ENCODE data around the gene C16orf92.

Gene C16orf92

DNA sequence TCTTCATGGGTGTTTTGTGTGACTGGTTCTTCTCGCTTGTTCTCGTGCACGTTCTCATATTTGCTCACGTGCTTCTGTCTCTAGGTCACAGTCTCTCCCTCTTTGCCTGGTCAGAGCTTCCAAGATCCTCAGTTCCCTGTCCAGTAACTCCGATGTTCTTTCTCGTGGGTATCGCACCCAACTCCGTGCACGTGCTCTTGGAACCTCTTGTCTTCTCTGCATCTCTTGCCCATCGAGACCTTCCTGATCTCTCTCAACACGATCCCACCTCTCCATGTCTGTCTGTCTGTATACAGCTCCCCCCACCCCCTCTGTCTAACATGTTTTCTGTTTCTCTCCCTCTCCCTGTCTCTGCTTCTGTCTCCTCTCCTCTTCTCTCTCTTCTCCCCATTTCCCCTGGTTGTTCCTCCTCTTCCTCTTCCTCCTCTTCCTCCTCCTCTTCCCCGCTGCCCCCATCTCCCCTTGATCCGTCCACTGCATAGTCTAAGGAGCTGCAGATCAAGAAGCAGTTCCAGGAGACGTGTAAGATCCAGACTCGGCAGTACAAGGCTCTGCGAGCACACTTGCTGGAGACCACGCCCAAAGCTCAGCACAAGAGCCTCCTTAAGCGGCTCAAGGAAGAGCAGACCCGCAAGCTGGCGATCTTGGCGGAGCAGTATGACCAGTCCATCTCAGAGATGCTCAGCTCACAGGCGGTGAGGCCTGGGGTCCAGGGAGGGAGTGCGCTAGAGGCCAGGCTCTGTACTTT is 33.7 kb upstream of the C16orf92 start:
- DNase-seq (ENCODE audit: low read depth in 2 of 2) = no peak

GRCh38 chr16:29990034-29990433 is 33.0 kb upstream of the C16orf92 start:
- DNase-seq (ENCODE audit: low read depth in 2 of 2) = no peak

DNA sequence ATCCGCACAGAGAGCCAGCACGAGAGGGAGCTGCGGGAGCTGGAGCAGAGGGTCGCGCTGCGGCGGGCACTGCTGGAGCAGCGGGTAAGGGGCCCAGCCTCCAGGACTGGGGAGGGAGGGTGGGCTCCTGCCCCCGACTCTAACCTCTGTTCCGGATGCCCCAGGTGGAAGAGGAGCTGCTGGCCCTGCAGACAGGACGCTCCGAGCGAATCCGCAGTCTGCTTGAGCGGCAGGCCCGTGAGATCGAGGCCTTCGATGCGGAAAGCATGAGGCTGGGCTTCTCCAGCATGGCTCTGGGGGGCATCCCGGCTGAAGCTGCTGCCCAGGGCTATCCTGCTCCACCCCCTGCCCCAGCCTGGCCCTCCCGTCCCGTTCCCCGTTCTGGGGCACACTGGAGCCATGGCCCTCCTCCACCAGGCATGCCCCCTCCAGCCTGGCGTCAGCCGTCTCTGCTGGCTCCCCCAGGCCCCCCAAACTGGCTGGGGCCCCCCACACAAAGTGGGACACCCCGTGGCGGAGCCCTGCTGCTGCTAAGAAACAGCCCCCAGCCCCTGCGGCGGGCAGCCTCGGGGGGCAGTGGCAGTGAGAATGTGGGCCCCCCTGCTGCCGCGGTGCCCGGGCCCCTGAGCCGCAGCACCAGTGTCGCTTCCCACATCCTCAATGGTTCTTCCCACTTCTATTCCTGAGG is 32.0 kb upstream of the C16orf92 start:
- no peak for DNase-seq (ENCODE audit: low read depth in 2 of 2)

DNA sequence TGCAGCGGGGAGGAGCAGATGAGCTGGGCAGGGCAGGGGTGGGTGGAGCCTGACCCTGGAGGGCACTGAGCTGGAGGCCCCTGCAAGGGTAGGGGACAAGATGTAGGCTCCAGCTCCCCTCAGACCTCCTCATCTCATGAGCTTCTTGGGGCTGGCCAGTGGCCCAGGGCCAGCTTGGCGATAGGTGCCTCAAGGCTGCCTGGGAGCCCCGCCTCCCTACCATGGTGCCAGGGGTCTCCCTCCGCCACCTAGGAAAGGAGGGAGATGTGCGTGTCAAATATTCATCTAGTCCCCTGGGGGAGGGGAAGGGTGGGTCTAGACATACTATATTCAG is 31.5 kb upstream of the C16orf92 start:
- DNase-seq (ENCODE audit: low read depth in 2 of 2) = no peak

GRCh38 chr16:29992344-29992967 is 30.5 kb upstream of the C16orf92 start:
- DNase-seq (ENCODE audit: low read depth in 2 of 2) = no peak

- DNase-seq (ENCODE audit: low read depth in 2 of 2) = no peak
These were observed 29.7 kb upstream of the C16orf92 start for GRCh38 chr16:29993191-29993902.

DNA sequence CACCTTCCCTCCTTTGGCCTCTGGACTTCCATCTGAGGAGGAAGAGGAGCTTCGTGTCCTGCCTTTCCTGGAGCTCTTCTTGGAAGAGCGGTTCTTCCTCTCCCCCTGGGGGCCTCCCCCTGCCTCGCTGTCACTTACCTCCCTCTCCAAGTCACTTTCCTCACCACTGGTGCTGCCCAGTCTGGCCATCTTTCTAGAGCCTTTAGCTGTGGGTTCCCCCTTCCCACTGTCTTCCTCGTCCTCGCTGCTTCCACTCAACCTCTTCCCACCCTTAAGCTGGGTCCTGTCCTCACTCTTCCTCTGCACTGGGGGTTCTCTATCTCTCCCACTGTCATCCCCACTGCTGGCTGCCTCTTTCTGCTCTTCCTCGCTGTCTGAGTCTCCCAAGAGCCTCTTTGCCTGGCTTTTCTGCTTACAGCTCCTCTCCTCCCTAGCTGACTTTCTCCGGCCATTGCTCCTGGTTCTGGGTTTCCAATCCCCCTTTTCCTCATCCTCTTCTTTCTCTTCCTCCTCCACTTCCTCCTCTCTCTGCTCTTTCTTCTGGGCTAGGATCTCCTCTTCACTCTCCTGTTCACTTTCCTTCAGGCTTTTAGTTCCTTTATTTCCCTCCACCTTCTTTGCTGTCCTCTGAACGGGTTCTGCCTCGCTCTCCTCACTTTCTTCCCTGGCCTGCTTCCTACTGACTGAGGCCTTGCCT is 28.9 kb upstream of the C16orf92 start:
- no peak for DNase-seq (ENCODE audit: low read depth in 2 of 2)

- no peak for DNase-seq (ENCODE audit: low read depth in 2 of 2)
These were observed 28.2 kb upstream of the C16orf92 start for GRCh38 chr16:29994600-29995323.

DNA sequence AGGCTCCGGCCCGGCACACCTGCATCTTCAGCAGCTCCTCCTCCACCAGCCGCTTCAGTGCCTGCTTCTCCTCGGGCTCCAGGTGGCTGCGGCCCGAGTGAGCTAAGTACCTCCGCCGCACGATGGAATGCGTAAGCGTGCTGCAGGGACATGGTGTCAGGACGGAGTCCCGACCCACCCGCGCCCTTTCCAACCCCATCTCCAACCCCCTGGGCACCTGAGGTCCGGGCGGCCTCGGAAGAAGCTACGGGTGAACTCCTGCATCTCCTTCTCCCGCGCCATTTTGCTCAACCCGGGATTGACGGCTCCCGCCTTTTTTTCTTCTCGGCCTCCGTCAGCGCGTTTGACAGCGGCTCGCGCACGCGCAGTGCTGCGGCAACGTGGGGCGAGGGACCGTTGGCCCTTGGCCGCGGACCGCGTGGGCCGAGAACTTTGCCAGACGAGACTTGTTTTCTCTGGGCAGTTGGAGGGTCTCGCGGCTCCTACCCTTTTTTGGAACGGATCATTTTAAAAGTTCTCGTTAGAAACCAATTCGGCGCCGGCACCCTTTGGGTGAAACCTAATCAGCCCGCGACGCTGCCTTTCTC is 27.6 kb upstream of the C16orf92 start, which contains the start of gene HIRIP3:
HIRIP3 (minus strand) TSS at position 294 of the 587 bp plus-strand sequence; CDS start at position 282, 12 bp downstream.
- peak; percentile 59 to 77 for DNase-seq (ENCODE audit: low read depth in 2 of 2)

GRCh38 chr16:29995911-29996765 is 26.9 kb upstream of the C16orf92 start, which contains the start of gene INO80E:
Gene INO80E (plus strand): TSS chr16:29996241. CDS start chr16:29996311, 70 bp downstream.
- DNase-seq (ENCODE audit: low read depth in 2 of 2) = peak; percentile 99

- no peak for DNase-seq (ENCODE audit: low read depth in 2 of 2)
These were observed 26.2 kb upstream of the C16orf92 start for GRCh38 chr16:29996766-29997250.

DNA sequence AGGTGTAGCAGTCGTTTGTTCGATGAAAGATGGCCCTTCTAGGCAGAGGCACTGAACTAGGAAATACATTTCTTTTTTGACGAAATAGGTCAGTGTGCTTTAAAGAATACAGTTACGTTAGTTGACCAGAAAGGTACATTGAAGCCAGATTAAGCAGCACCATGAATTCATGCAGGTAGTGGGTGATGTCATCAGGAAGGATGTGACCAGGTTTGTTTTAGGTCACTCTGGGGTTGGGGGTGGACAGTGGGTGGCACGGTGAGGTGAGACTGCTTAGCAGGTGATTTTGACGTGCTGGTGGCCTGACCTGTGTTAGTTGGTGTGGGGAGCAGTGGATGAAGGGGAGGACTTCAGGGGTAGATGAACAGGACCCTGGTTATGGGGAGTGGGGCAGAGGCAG is 23.4 kb upstream of the C16orf92 start:
- DNase-seq (ENCODE audit: low read depth in 2 of 2) = no peak

- DNase-seq (ENCODE audit: low read depth in 2 of 2) = no peak
These were observed 22.0 kb upstream of the C16orf92 start for GRCh38 chr16:30000735-30001631.

- DNase-seq (ENCODE audit: low read depth in 2 of 2) = no peak
These were observed 20.2 kb upstream of the C16orf92 start for GRCh38 chr16:30002614-30003346.

- DNase-seq (ENCODE audit: low read depth in 2 of 2) = no peak
These were observed 19.2 kb upstream of the C16orf92 start for GRCh38 chr16:30003670-30004423.

- no peak for DNase-seq (ENCODE audit: low read depth in 2 of 2)
These were observed 18.6 kb upstream of the C16orf92 start for GRCh38 chr16:30004424-30004776.

- no peak for DNase-seq (ENCODE audit: low read depth in 2 of 2)
These were observed 18.2 kb upstream of the C16orf92 start for GRCh38 chr16:30004811-30005242.
